Activated naive CD8-positive, alpha-beta T cell treated with anti-CD3 and anti-CD28 coated beads, Interleukin-2, amount 50 U/mL, for 24 hours (primary cell): ENCODE results near the gene RGR.

Experiments
- ATAC-seq: fragments of 150-1000 bp; cut with Tn5 transposase; one replicate; pipeline ENCODE4 v1.10.0; 2021
- DNase-seq: peaks from one replicate; pipeline ENCODE4 v3.0.0; 2021
- H3K27ac Mint-ChIP-seq: one replicate; pipeline ENCODE4 v1.8.0; 2021; ENCODE audit warnings: mild to moderate bottlenecking, mixed read lengths
- H3K27me3 Mint-ChIP-seq: one replicate; pipeline ENCODE4 v1.8.0; 2021; ENCODE audit warnings: mixed read lengths
- H3K36me3 Mint-ChIP-seq: one replicate; pipeline ENCODE4 v1.8.0; 2021; ENCODE audit warnings: low read depth, mixed read lengths
- H3K4me1 Mint-ChIP-seq: one replicate; pipeline ENCODE4 v1.8.0; 2021; ENCODE audit warnings: mixed read lengths
- H3K4me3 Mint-ChIP-seq: one replicate; pipeline ENCODE4 v1.8.0; 2021; ENCODE audit warnings: mild to moderate bottlenecking, moderate library complexity, mixed read lengths
- H3K9me3 Mint-ChIP-seq: one replicate; pipeline ENCODE4 v1.8.0; 2021; ENCODE audit warnings: mixed read lengths

The RGR gene

GRCh38 chr10:84211566-84211965 is 33.3 kb upstream of the RGR start:
- no peak for ATAC-seq
- no peak overlapping the region for H3K27ac Mint-ChIP-seq
- H3K4me3 Mint-ChIP-seq: no peak overlapping the region

GRCh38 chr10:84212014-84212413 is 32.8 kb upstream of the RGR start:
- DNase-seq (no peak), ATAC-seq (no peak)
- H3K4me1 Mint-ChIP-seq: no peaks in the 10 kb centered on the region
- peaks cover 3% of the 10 kb centered on the region for H3K27me3 Mint-ChIP-seq
- no peak overlapping the region for H3K4me3 Mint-ChIP-seq
- no peak overlapping the region for H3K27ac Mint-ChIP-seq
- H3K9me3 Mint-ChIP-seq: no peaks in the 10 kb centered on the region
- H3K36me3 Mint-ChIP-seq: no peaks in the 10 kb centered on the region

More at GRCh38 chr10:84211566-84211965, 33.3 kb upstream of the RGR start:
- DNase-seq: no peak
- Mint-ChIP-seq H3K4me1 (no peaks in the 10 kb centered on the region), H3K9me3 (no peaks in the 10 kb centered on the region), H3K27me3 (peaks cover 5% of the 10 kb centered on the region), H3K36me3 (no peaks in the 10 kb centered on the region)

GRCh38 chr10:84213076-84213475 is 31.8 kb upstream of the RGR start:
- no peaks in the 10 kb centered on the region for H3K4me1 Mint-ChIP-seq

GRCh38 chr10:84214046-84214572 is 30.7 kb upstream of the RGR start:
- Mint-ChIP-seq H3K36me3 (no peaks in the 10 kb centered on the region), H3K4me1 (no peaks in the 10 kb centered on the region), H3K4me3 (no peak overlapping the region), H3K27ac (no peak overlapping the region), H3K9me3 (peaks cover under 1% of the 10 kb centered on the region), H3K27me3 (no peaks in the 10 kb centered on the region)
- DNase-seq: no peak
- ATAC-seq: peak; percentile 22

More at GRCh38 chr10:84213076-84213475, 31.8 kb upstream of the RGR start:
- H3K4me3 Mint-ChIP-seq: no peak overlapping the region
- no peaks in the 10 kb centered on the region for H3K27me3 Mint-ChIP-seq
- H3K27ac Mint-ChIP-seq: no peak overlapping the region
- ATAC-seq (no peak), DNase-seq (no peak)
- H3K36me3 Mint-ChIP-seq: no peaks in the 10 kb centered on the region
- H3K9me3 Mint-ChIP-seq: no peaks in the 10 kb centered on the region

GRCh38 chr10:84214612-84215235 is 30.1 kb upstream of the RGR start:
- Mint-ChIP-seq H3K36me3 (no peaks in the 10 kb centered on the region), H3K27me3 (no peaks in the 10 kb centered on the region), H3K9me3 (peaks cover 7% of the 10 kb centered on the region), H3K4me3 (no peak overlapping the region), H3K27ac (no peak overlapping the region), H3K4me1 (no peaks in the 10 kb centered on the region)
- DNase-seq: peak; percentile 43
- ATAC-seq: peak; percentile 45

GRCh38 chr10:84216834-84217233 is 28.0 kb upstream of the RGR start:
- ATAC-seq (no peak), DNase-seq (no peak)
- Mint-ChIP-seq H3K9me3 (peaks cover 11% of the 10 kb centered on the region), H3K27ac (no peak overlapping the region), H3K36me3 (no peaks in the 10 kb centered on the region), H3K4me3 (no peak overlapping the region), H3K27me3 (peaks cover 2% of the 10 kb centered on the region), H3K4me1 (no peaks in the 10 kb centered on the region)

GRCh38 chr10:84217746-84218145 is 27.1 kb upstream of the RGR start:
- DNase-seq (no peak), ATAC-seq (no peak)
- Mint-ChIP-seq H3K27me3 (peaks cover 2% of the 10 kb centered on the region), H3K4me1 (no peaks in the 10 kb centered on the region), H3K4me3 (no peak overlapping the region), H3K36me3 (no peaks in the 10 kb centered on the region), H3K9me3 (peaks cover 11% of the 10 kb centered on the region), H3K27ac (no peak overlapping the region)

- Mint-ChIP-seq H3K4me3 (no peak overlapping the region), H3K4me1 (no peaks in the 10 kb centered on the region), H3K27me3 (peaks cover 6% of the 10 kb centered on the region), H3K27ac (no peak overlapping the region), H3K9me3 (peaks cover 11% of the 10 kb centered on the region), H3K36me3 (no peaks in the 10 kb centered on the region)
- DNase-seq (no peak), ATAC-seq (no peak)
Measured at GRCh38 chr10:84221916-84222315, 22.9 kb upstream of the RGR start.

- Mint-ChIP-seq H3K4me3 (no peak overlapping the region), H3K9me3 (peaks cover 6% of the 10 kb centered on the region), H3K27me3 (peaks cover 16% of the 10 kb centered on the region), H3K27ac (no peak overlapping the region), H3K36me3 (no peaks in the 10 kb centered on the region), H3K4me1 (no peaks in the 10 kb centered on the region)
- DNase-seq (no peak), ATAC-seq (no peak)
Measured at GRCh38 chr10:84224411-84225028, 20.3 kb upstream of the RGR start.

GRCh38 chr10:84225427-84226173 is 19.3 kb upstream of the RGR start, which contains the start of gene LRIT2:
Gene LRIT2 (minus strand): TSS chr10:84225544. CDS start chr10:84225520, 24 bp downstream.
- ATAC-seq (no peak), DNase-seq (no peak)
- Mint-ChIP-seq H3K4me3 (no peak within 1 kb of the TSS), H3K4me1 (no peaks in the 10 kb centered on the region), H3K27me3 (peaks cover 16% of the 10 kb centered on the region), H3K36me3 (no peaks in the 10 kb centered on the region), H3K9me3 (no peaks in the 10 kb centered on the region), H3K27ac (no peak within 1 kb of the TSS)

- Mint-ChIP-seq H3K9me3 (no peaks in the 10 kb centered on the region), H3K4me3 (no peak overlapping the region), H3K27ac (no peak overlapping the region), H3K4me1 (no peaks in the 10 kb centered on the region), H3K36me3 (no peaks in the 10 kb centered on the region), H3K27me3 (peaks cover 14% of the 10 kb centered on the region)
- DNase-seq (no peak), ATAC-seq (no peak)
Measured at GRCh38 chr10:84226616-84227015, 18.2 kb upstream of the RGR start.

GRCh38 chr10:84227810-84228209 is 17.0 kb upstream of the RGR start:
- peaks cover 14% of the 10 kb centered on the region for H3K27me3 Mint-ChIP-seq
- H3K9me3 Mint-ChIP-seq: no peaks in the 10 kb centered on the region
- H3K4me3 Mint-ChIP-seq: no peak overlapping the region
- no peak overlapping the region for H3K27ac Mint-ChIP-seq
- H3K36me3 Mint-ChIP-seq: no peaks in the 10 kb centered on the region
- ATAC-seq: no peak
- DNase-seq: no peak
- H3K4me1 Mint-ChIP-seq: no peaks in the 10 kb centered on the region

GRCh38 chr10:84230359-84230758 is 14.5 kb upstream of the RGR start:
- Mint-ChIP-seq H3K27ac (no peak overlapping the region), H3K27me3 (peaks cover 15% of the 10 kb centered on the region), H3K36me3 (no peaks in the 10 kb centered on the region), H3K9me3 (no peaks in the 10 kb centered on the region), H3K4me1 (no peaks in the 10 kb centered on the region), H3K4me3 (no peak overlapping the region)
- DNase-seq (no peak), ATAC-seq (no peak)

- Mint-ChIP-seq H3K27ac (no peak overlapping the region), H3K27me3 (peaks cover 19% of the 10 kb centered on the region), H3K9me3 (no peaks in the 10 kb centered on the region), H3K4me3 (no peak overlapping the region), H3K4me1 (no peaks in the 10 kb centered on the region), H3K36me3 (no peaks in the 10 kb centered on the region)
- no peak for ATAC-seq
- no peak for DNase-seq
Measured at GRCh38 chr10:84232376-84232775, 12.5 kb upstream of the RGR start.

GRCh38 chr10:84233940-84234339 is 10.9 kb upstream of the RGR start:
- H3K4me3 Mint-ChIP-seq: no peak overlapping the region
- no peaks in the 10 kb centered on the region for H3K9me3 Mint-ChIP-seq
- no peaks in the 10 kb centered on the region for H3K4me1 Mint-ChIP-seq
- H3K36me3 Mint-ChIP-seq: no peaks in the 10 kb centered on the region
- no peak overlapping the region for H3K27ac Mint-ChIP-seq
- ATAC-seq (no peak), DNase-seq (no peak)
- H3K27me3 Mint-ChIP-seq: peaks cover 18% of the 10 kb centered on the region
